DND-41 (cell line): Measurements from ENCODE around the gene PDCD11.

Experiments used
- CTCF ChIP-seq: IDR thresholded peaks from 2 replicates; pipeline ENCODE4 v1.5.1; 2012; ENCODE audit warnings: borderline replicate concordance, low read length, moderate library complexity, mild to moderate bottlenecking; ENCODE audit not compliant: poor library complexity, severe bottlenecking; ENCODE audit errors: extremely low read depth
- EZH2 ChIP-seq: IDR thresholded peaks from 3 replicates; pipeline ENCODE4 v1.6.1; 2012; ENCODE audit warnings: borderline replicate concordance, low read depth, mild to moderate bottlenecking, moderate library complexity, low read length, inconsistent platforms; ENCODE audit not compliant: severe bottlenecking

- TF ChIP-seq CTCF (no peak), EZH2 (no peak)
These were observed 52.3 kb downstream of the PDCD11 start for GRCh38 chr10:103448746-103449145.
